Hepatocyte (in vitro differentiated cells): ENCODE data around the gene PRDM12. TPM values are rescaled to one million over a fixed set of nuclear protein-coding genes. Genes with fewer than 3 reads are reported as not detected.

ENCODE experiments used
- DNase-seq: peaks from one replicate; pipeline ENCODE4 v3.0.0-alpha.2; 2016; ENCODE audit warnings: low spot score
- H2AFZ ChIP-seq: fragments of 200-600 bp; sonication (generic); 2 replicates; pipeline ENCODE4 v1.6.0; 2016; ENCODE audit warnings: antibody characterized with exemption, mild to moderate bottlenecking
- H3K27ac ChIP-seq: fragments of 200-600 bp; sonication (generic); 2 replicates; pipeline ENCODE4 v1.5.1; 2016; ENCODE audit warnings: mild to moderate bottlenecking
- H3K27me3 ChIP-seq: fragments of 200-600 bp; sonication (generic); 2 replicates; pipeline ENCODE4 v1.6.1; 2016
- H3K36me3 ChIP-seq: fragments of 200-600 bp; sonication (generic); replicated peaks from 2 replicates; pipeline ENCODE4 v1.5.1; 2016; ENCODE audit warnings: low read depth; ENCODE audit not compliant: insufficient read depth
- H3K4me1 ChIP-seq: fragments of 200-600 bp; sonication (generic); 2 replicates; pipeline ENCODE4 v1.5.1; 2016; ENCODE audit warnings: mild to moderate bottlenecking, moderate library complexity; ENCODE audit not compliant: insufficient read depth
- H3K4me2 ChIP-seq: fragments of 200-600 bp; sonication (generic); 2 replicates; pipeline ENCODE4 v1.6.0; 2016
- H3K4me3 ChIP-seq: fragments of 200-600 bp; sonication (generic); 2 replicates; pipeline ENCODE4 v1.5.1; 2016; ENCODE audit warnings: mild to moderate bottlenecking
- H3K79me2 ChIP-seq: fragments of 200-600 bp; sonication (generic); 2 replicates; pipeline ENCODE4 v1.6.0; 2017; ENCODE audit warnings: mild to moderate bottlenecking
- H3K9me2 ChIP-seq: fragments of 200-600 bp; sonication (generic); replicated peaks from 2 replicates; pipeline ENCODE4 v1.6.0; 2017; ENCODE audit warnings: mild to moderate bottlenecking; ENCODE audit not compliant: insufficient read depth
- H3K9me3 ChIP-seq: fragments of 200-600 bp; sonication (generic); 2 replicates; pipeline ENCODE4 v1.5.1; 2016; ENCODE audit warnings: low read depth, mild to moderate bottlenecking
- H4K20me1 ChIP-seq: fragments of 200-600 bp; sonication (generic); 2 replicates; pipeline ENCODE4 v1.6.0; 2016; ENCODE audit warnings: mild to moderate bottlenecking; ENCODE audit not compliant: insufficient read depth, poor library complexity, severe bottlenecking
- CTCF ChIP-seq: fragments of 200-600 bp; sonication (generic); IDR thresholded peaks from 2 replicates; pipeline ENCODE4 v1.5.1; 2016; ENCODE audit warnings: antibody characterized with exemption, mild to moderate bottlenecking; ENCODE audit not compliant: poor library complexity
- EZH2 ChIP-seq: fragments of 200-600 bp; sonication (generic); IDR thresholded peaks from 2 replicates; pipeline ENCODE4 v1.6.1; 2016; ENCODE audit warnings: antibody characterized with exemption, mild to moderate bottlenecking, borderline replicate concordance
- EZH2phosphoT487 ChIP-seq: fragments of 200-600 bp; sonication (generic); IDR thresholded peaks from one replicate; pipeline ENCODE4 v1.6.1; 2018; ENCODE audit warnings: antibody characterized with exemption, mild to moderate bottlenecking, low read depth, moderate library complexity; ENCODE audit not compliant: unreplicated experiment, severe bottlenecking
- WGBS: methylation state at CpG from one replicate; pipeline ENCODE4 v1.1.6; 2016; ENCODE audit warnings: low lambda C conversion rate; ENCODE audit errors: missing lambda C conversion rate; 5-methylcytosine and 5-hydroxymethylcytosine counted together
- polyA plus RNA-seq: library from polyadenylated mRNA; unstranded; fragments of >200 nt; fragmentation: Nextera tagmentation; extraction: Ambion mirVana; gene quantifications from 2 replicates; pipeline ENCODE4 v1.2.1, GENCODE V29; 2016
- total RNA-seq: library from RNA; depleted of rRNA; stranded (reverse); fragments of >200 nt; gene quantifications from 2 replicates; pipeline ENCODE4 v1.2.3, GENCODE V29; 2014

The PRDM12 gene
- total and polyA plus RNA-seq, 2 experiments from 2014 or later = not detected

DNA sequence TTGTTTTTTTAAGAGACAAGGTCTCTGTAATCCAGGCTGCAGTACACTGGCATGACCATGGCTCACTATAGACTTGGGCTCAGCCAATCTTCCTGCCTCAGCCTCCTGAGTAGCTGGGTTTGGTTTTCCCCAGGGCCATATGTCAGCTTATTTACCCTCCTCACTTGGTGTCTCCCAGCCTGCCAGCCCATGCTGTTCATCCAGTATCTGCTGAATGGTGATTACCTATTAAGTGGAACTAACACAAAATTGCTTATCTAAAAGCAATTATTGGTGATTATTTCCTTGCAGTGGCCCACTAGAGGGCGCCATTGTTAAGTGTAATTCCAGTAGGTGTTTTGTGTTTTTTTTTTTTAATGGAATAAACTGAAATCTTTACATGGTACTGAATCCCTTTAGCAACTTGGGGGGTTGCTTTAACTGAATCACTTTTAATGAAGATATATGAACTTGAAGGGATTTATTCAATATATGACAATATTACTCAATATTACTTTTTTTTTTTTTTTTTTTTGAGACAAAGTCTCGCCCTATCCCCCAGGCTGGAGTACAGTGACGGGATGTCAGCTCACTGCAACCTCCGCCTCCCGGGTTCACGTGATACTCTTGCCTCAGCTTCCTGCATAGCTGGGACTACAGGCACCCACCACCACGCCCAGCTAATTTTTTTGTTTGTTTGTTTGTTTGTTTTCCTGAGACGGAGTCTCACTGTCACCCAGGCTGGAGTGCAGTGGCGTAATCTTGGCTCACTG lies 43.0 kb downstream of the PRDM12 start:
- no peaks in the 10 kb centered on the region for H3K36me3 ChIP-seq
- H3K27me3 ChIP-seq = no peaks in the 10 kb centered on the region
- no peaks in the 10 kb centered on the region for H3K9me2 ChIP-seq
- H4K20me1 ChIP-seq = no peaks in the 10 kb centered on the region
- no peaks in the 10 kb centered on the region for H3K9me3 ChIP-seq
- WGBS = 53% methylated on average over 9 of the region's 9 CpGs
- peak; percentile 88 for TF ChIP-seq CTCF
- TF ChIP-seq EZH2phosphoT487 = no peak
- no peak overlapping the region for H3K4me2 ChIP-seq
- peak; percentile 84 for DNase-seq
- H3K79me2 ChIP-seq = no peaks in the 10 kb centered on the region
- H3K4me3 ChIP-seq = no peak overlapping the region
- no peak overlapping the region for H2AFZ ChIP-seq
- no peak overlapping the region for H3K27ac ChIP-seq
- H3K4me1 ChIP-seq = no peaks in the 10 kb centered on the region

- Histone ChIP-seq H3K79me2 (peaks cover 27% of the 10 kb centered on the region), H3K27me3 (no peaks in the 10 kb centered on the region), H3K27ac (no peak overlapping the region), H4K20me1 (peaks cover 12% of the 10 kb centered on the region), H2AFZ (no peak overlapping the region), H3K9me3 (no peaks in the 10 kb centered on the region), H3K36me3 (no peaks in the 10 kb centered on the region), H3K4me1 (peaks cover 17% of the 10 kb centered on the region), H3K9me2 (no peaks in the 10 kb centered on the region), H3K4me3 (no peak overlapping the region), H3K4me2 (no peak overlapping the region)
- no peak for TF ChIP-seq EZH2
- no peak for TF ChIP-seq CTCF
- no peak for TF ChIP-seq EZH2phosphoT487
- DNase-seq = no peak
- WGBS = 80% methylated on average over 8 of the region's 8 CpGs
Measured at GRCh38 chr9:130710822-130711352, 46.5 kb downstream of the PRDM12 start.

GRCh38 chr9:130711469-130711868 lies 47.1 kb downstream of the PRDM12 start:
- Histone ChIP-seq H2AFZ (no peak overlapping the region), H3K4me1 (peaks cover 22% of the 10 kb centered on the region), H4K20me1 (peaks cover 12% of the 10 kb centered on the region), H3K9me2 (no peaks in the 10 kb centered on the region), H3K4me3 (no peak overlapping the region), H3K79me2 (peaks cover 33% of the 10 kb centered on the region), H3K27me3 (no peaks in the 10 kb centered on the region), H3K27ac (no peak overlapping the region), H3K4me2 (no peak overlapping the region), H3K36me3 (no peaks in the 10 kb centered on the region), H3K9me3 (no peaks in the 10 kb centered on the region)
- TF ChIP-seq EZH2phosphoT487 (no peak), EZH2 (no peak), CTCF (no peak)
- DNase-seq = no peak
- WGBS = 94% methylated on average over 8 of the region's 8 CpGs
